ENCODE data around the gene APC. TPM values are rescaled to one million over a fixed set of nuclear protein-coding genes. Genes with fewer than 3 reads are reported as not detected.

APC gene
- total and polyA plus RNA-seq, 2 donors (not counting 3 experiments of a cell fraction or from before 2014, with no cell fraction given), result 11.2 to 39.6 TPM

DNA sequence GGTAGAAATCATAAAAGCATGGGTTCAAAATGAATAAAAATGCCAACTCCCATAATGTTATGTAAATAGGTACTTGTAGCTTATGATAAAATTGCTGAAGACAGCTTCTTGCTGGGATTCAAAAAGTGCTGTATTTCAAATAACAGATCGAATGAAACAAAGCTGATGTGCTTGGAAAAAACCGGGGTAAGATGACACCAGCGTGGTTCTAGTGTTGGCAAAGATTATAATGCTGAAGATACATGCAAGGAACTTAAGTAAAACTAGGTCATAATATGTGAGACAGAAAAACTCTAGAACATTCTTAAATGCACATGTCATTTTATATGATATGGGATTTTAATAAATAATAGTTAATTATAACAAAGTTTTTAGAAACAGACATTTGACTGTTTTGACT, 44.4 kb upstream of the APC start:
- no peaks in the 10 kb centered on the region for H3K9me1 ChIP-seq (replicated peaks; ENCODE audit: control insufficient read depth, extremely low read depth, insufficient read depth, low read length)
- H4K20me1 ChIP-seq (replicated peaks; ENCODE audit: control insufficient read depth, extremely low read depth, insufficient read depth, low read length), result no peaks in the 10 kb centered on the region
- FAIRE-seq (no peak), DNase-seq (ENCODE audit: low read depth, low spot score) (no peak)
- H3K4me2 ChIP-seq (ENCODE audit: insufficient read depth, low read length), result no peak overlapping the region
- no peak overlapping the region for H2AFZ ChIP-seq (ENCODE audit: low read depth, low read length)
- no peak overlapping the region for H3K9ac ChIP-seq (replicated peaks; ENCODE audit: extremely low read depth, insufficient read depth, low read length)
- dilution Hi-C loops (cut with MboI; ENCODE audit: extremely low pct_ligation_motif_present, low sequenced_read_pairs) (no loop called here), intact Hi-C loops (cut with micrococcal nuclease) (loop anchor here (5.0 to 10.0 kb wide), 2 partner anchors 138 to 169 kb away; partner anchors contain the start of gene SRP19)
- H3K4me1 ChIP-seq (ENCODE audit: control insufficient read depth, extremely low read depth, insufficient read depth, low read length), result no peaks in the 10 kb centered on the region
- H3K9me3 ChIP-seq (replicated peaks; ENCODE audit: control insufficient read depth, insufficient read depth, low read length), result no peaks in the 10 kb centered on the region
- POLR2A ChIA-PET, result no interaction called here
- no peak overlapping the region for H3K4me3 ChIP-seq (replicated peaks in 1 of 3; ENCODE audit: insufficient read depth in 1 of 3, low read depth in 1 of 3, low read length in 3 of 3)
- CTCF ChIA-PET, result interaction anchor here (1.1 to 6.2 kb wide), 6 partner anchors 9 to 155 kb away, joined by 3 to 188 read pairs (median 11); no protein-coding TSS in a partner anchor
- TF ChIP-seq GATA2 (IDR thresholded peaks at IDR 0.05; ENCODE audit: insufficient read depth, insufficient read length, low read depth, low read length) (no peak), EZH2 (IDR thresholded peaks at IDR 0.05; ENCODE audit: borderline replicate concordance, low read depth, low read length, severe bottlenecking) (no peak), POLR2AphosphoS5 (IDR thresholded peaks at IDR 0.05; ENCODE audit: insufficient read depth, low read depth, low read length) (no peak), POLR2A (IDR thresholded peaks at IDR 0.05; ENCODE audit: low read depth, low read length) (no peak), JUN (IDR thresholded peaks at IDR 0.05; ENCODE audit: borderline replicate concordance, insufficient read depth, insufficient read length, low read depth) (no peak), FOS (IDR thresholded peaks at IDR 0.05; ENCODE audit: borderline replicate concordance, insufficient read depth, low read length) (no peak), MYC (IDR thresholded peaks at IDR 0.05; ENCODE audit: low read depth, low read length) (no peak)
- TF ChIP-seq, protein P1, sequence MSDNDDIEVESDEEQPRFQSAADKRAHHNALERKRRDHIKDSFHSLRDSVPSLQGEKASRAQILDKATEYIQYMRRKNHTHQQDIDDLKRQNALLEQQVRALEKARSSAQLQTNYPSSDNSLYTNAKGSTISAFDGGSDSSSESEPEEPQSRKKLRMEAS (IDR thresholded peaks at IDR 0.05; ENCODE audit: insufficient read depth, insufficient read length), result no peak
- TF ChIP-seq, protein P2, sequence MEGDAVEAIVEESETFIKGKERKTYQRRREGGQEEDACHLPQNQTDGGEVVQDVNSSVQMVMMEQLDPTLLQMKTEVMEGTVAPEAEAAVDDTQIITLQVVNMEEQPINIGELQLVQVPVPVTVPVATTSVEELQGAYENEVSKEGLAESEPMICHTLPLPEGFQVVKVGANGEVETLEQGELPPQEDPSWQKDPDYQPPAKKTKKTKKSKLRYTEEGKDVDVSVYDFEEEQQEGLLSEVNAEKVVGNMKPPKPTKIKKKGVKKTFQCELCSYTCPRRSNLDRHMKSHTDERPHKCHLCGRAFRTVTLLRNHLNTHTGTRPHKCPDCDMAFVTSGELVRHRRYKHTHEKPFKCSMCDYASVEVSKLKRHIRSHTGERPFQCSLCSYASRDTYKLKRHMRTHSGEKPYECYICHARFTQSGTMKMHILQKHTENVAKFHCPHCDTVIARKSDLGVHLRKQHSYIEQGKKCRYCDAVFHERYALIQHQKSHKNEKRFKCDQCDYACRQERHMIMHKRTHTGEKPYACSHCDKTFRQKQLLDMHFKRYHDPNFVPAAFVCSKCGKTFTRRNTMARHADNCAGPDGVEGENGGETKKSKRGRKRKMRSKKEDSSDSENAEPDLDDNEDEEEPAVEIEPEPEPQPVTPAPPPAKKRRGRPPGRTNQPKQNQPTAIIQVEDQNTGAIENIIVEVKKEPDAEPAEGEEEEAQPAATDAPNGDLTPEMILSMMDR (IDR thresholded peaks at IDR 0.05; ENCODE audit: extremely low read depth in 1 of 2, insufficient read depth in 1 of 2, low read depth in 1 of 2, low read length in 2 of 2), result no peak
- H3K27me3 ChIP-seq (ENCODE audit: control insufficient read depth in 2 of 2, insufficient read depth in 2 of 2, low read length in 2 of 2), result peaks cover 3 to 8% of the 10 kb centered on the region in 2 experiments
- no peaks in the 10 kb centered on the region for H3K36me3 ChIP-seq (ENCODE audit: control insufficient read depth in 2 of 2, extremely low read depth in 1 of 2, insufficient read depth in 2 of 2, low read length in 2 of 2)
- no peaks in the 10 kb centered on the region for H3K79me2 ChIP-seq (ENCODE audit: control insufficient read depth, insufficient read depth, low read length)
- no peak overlapping the region for H3K27ac ChIP-seq (ENCODE audit: insufficient read depth, low read depth, low read length)
- no TSS peak for BruUV-seq (replicated peaks)

All from endothelial cell of umbilical vein (primary cell).